ENCODE data around the gene SIRPA. TPM values are rescaled to one million over a fixed set of nuclear protein-coding genes. Genes with fewer than 3 reads are reported as not detected.

The SIRPA gene
- total RNA-seq, 1 experiment from 2014 or later: 6.0 TPM

DNA sequence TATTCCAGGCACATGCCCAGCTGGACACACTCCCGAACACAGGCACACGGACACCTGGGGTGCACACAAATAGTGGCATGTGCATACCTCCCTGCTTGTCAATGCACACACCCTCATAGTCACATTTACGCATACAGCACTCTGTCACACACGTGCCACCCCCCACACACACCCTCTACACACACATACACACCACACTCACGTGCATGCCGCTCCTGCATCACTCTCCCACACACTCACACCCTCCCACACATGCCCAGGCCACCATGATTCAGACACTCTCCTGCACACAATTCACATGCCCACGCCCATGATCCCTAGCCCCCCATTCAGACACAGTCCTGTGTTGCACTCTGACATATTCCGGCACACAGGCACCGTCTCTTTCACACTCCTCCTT is 13.0 kb downstream of the SIRPA start:
- TF ChIP-seq, protein P1, sequence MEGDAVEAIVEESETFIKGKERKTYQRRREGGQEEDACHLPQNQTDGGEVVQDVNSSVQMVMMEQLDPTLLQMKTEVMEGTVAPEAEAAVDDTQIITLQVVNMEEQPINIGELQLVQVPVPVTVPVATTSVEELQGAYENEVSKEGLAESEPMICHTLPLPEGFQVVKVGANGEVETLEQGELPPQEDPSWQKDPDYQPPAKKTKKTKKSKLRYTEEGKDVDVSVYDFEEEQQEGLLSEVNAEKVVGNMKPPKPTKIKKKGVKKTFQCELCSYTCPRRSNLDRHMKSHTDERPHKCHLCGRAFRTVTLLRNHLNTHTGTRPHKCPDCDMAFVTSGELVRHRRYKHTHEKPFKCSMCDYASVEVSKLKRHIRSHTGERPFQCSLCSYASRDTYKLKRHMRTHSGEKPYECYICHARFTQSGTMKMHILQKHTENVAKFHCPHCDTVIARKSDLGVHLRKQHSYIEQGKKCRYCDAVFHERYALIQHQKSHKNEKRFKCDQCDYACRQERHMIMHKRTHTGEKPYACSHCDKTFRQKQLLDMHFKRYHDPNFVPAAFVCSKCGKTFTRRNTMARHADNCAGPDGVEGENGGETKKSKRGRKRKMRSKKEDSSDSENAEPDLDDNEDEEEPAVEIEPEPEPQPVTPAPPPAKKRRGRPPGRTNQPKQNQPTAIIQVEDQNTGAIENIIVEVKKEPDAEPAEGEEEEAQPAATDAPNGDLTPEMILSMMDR (conservative IDR thresholded peaks at IDR 0.05): no peak
- WGBS (ENCODE audit: extremely low coverage, insufficient read length, low lambda C conversion rate): no CpG with 5 or more reads among the region's 9 CpGs
- no peaks in the 10 kb centered on the region for H3K9me3 ChIP-seq (ENCODE audit: control insufficient read depth, low read depth, low read length)
- H4K20me1 ChIP-seq (ENCODE audit: control insufficient read depth, insufficient read depth, insufficient read length): peaks cover 2% of the 10 kb centered on the region
- H3K18ac ChIP-seq (ENCODE audit: insufficient read length, low read depth, low read length): no peak overlapping the region
- H2BK15ac ChIP-seq (ENCODE audit: low read depth, low read length): no peak overlapping the region
- no peak overlapping the region for H2AFZ ChIP-seq (ENCODE audit: low read length)
- H3K23me2 ChIP-seq (ENCODE audit: insufficient read length, low read depth, low read length, poor library complexity, severe bottlenecking): no peaks in the 10 kb centered on the region
- Mint-ChIP-seq H3K27me3 (ENCODE audit: low read depth) (no peaks in the 10 kb centered on the region; the same call in 1 of the 2 replicates), H3K4me3 (no peak overlapping the region), H3K4me1 (peaks cover 14% of the 10 kb centered on the region in 2 experiments), H3K36me3 (ENCODE audit: insufficient read depth in 1 of 3, low read depth in 3 of 3) (no peaks in the 10 kb centered on the region), H3K9me3 (no peaks in the 10 kb centered on the region; a peak in 1 of 5 replicates), H3K27ac (no peak overlapping the region)
- H2BK12ac ChIP-seq (ENCODE audit: insufficient read length, low read depth, low read length): no peak overlapping the region
- H4K5ac ChIP-seq (ENCODE audit: insufficient read length, low read depth, low read length): no peak overlapping the region
- H2BK120ac ChIP-seq (ENCODE audit: low read depth, low read length, poor library complexity, severe bottlenecking): no peak overlapping the region
- H3K79me2 ChIP-seq (ENCODE audit: insufficient read depth, low read length): no peaks in the 10 kb centered on the region
- H2BK20ac ChIP-seq (ENCODE audit: low read depth, low read length, poor library complexity, severe bottlenecking): no peak overlapping the region
- no peak overlapping the region for H3K27ac ChIP-seq (ENCODE audit: insufficient read length, low read depth, low read length)
- H3K14ac ChIP-seq (ENCODE audit: insufficient read depth, low read length): no peak overlapping the region
- H3K4me2 ChIP-seq (ENCODE audit: insufficient read depth, insufficient read length, low read length): no peak overlapping the region
- no peak overlapping the region for H3K4ac ChIP-seq (ENCODE audit: low read depth, low read length)
- no peak for DNase-seq
- no peak overlapping the region for H3K9ac ChIP-seq (ENCODE audit: extremely low read depth, insufficient read length, low read length)
- no peak overlapping the region for H3T11ph ChIP-seq (ENCODE audit: low read length)
- no peaks in the 10 kb centered on the region for H3K79me1 ChIP-seq (ENCODE audit: insufficient read depth, low read depth, low read length, poor library complexity, severe bottlenecking)
- no peak overlapping the region for H3K56ac ChIP-seq (ENCODE audit: insufficient read length, low read depth, low read length)
- H3K27me3 ChIP-seq (ENCODE audit: insufficient read depth, low read length): no peaks in the 10 kb centered on the region
- H2BK5ac ChIP-seq (ENCODE audit: insufficient read length, low read length): no peak overlapping the region
- H3K23ac ChIP-seq (ENCODE audit: insufficient read length, low read depth, low read length): no peak overlapping the region
- H4K91ac ChIP-seq (ENCODE audit: insufficient read length, low read depth, low read length): no peak overlapping the region
- no peak overlapping the region for H4K8ac ChIP-seq (replicated peaks; ENCODE audit: insufficient read length, low read depth, low read length)
- no peak overlapping the region for H2AK5ac ChIP-seq (ENCODE audit: insufficient read length, low read length)
- no peaks in the 10 kb centered on the region for H3K4me1 ChIP-seq (ENCODE audit: insufficient read depth, low read length)

Data from H9 (cell line).